Body of pancreas (tissue), 4 donors: ENCODE data around the gene DGKD.

ENCODE experiments used
- POLR2A ChIP-seq, 3 donors: fragments of 450-650 bp; IDR thresholded peaks; one replicate each; pipeline ENCODE4 v1.6.1; 2016; ENCODE audit warnings: antibody characterized with exemption in 3 of 3, mild to moderate bottlenecking in 2 of 3
- TF ChIP-seq, protein P1 (sequence below), 7 experiments: fragments of 450-650 bp in 4 of 7; fragments of 200-600 bp in 3 of 7; sonication (generic) in 3 of 7; IDR thresholded peaks; one replicate each; pipeline ENCODE4 v1.5.1; 2016 to 2019; ENCODE audit warnings: antibody characterized with exemption in 7 of 7

DNA sequence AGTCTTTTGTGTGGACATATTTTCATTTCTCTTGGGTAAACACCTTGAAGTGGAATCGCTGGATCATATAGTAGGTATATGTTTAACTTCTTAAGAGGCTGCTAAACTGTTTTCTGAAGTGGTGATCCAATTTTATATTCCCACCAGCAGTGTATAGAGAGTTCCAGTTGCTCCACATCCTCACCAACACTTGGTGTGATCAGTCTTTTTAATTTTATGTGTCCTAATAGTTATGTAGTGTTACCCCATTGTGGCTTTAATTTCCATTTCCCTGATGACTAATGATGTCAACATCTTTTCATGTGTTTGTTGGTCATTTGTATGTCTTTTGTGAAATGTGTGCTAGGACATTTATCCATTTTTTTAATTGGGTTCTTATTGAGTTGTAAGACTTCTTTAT lies 56.9 kb downstream of the DGKD start:
- TF ChIP-seq, protein P1, sequence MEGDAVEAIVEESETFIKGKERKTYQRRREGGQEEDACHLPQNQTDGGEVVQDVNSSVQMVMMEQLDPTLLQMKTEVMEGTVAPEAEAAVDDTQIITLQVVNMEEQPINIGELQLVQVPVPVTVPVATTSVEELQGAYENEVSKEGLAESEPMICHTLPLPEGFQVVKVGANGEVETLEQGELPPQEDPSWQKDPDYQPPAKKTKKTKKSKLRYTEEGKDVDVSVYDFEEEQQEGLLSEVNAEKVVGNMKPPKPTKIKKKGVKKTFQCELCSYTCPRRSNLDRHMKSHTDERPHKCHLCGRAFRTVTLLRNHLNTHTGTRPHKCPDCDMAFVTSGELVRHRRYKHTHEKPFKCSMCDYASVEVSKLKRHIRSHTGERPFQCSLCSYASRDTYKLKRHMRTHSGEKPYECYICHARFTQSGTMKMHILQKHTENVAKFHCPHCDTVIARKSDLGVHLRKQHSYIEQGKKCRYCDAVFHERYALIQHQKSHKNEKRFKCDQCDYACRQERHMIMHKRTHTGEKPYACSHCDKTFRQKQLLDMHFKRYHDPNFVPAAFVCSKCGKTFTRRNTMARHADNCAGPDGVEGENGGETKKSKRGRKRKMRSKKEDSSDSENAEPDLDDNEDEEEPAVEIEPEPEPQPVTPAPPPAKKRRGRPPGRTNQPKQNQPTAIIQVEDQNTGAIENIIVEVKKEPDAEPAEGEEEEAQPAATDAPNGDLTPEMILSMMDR (IDR thresholded peaks at IDR 0.05) = no peak
- TF ChIP-seq POLR2A (IDR thresholded peaks at IDR 0.05) = no peak
